GM12891 (cell line): ENCODE results near the gene FUT8.

Source experiments
- POLR2A ChIP-seq: IDR thresholded peaks from 2 replicates; pipeline ENCODE4 v1.6.1; 2011; ENCODE audit warnings: low read depth, low read length, control low read depth
- POLR2AphosphoS5 ChIP-seq: IDR thresholded peaks from 2 replicates; pipeline ENCODE4 v1.6.1; 2011; ENCODE audit warnings: low read depth, low read length, control low read depth
- TAF1 ChIP-seq: IDR thresholded peaks from 2 replicates; pipeline ENCODE4 v1.6.1; 2011; ENCODE audit warnings: low read depth, low read length, control low read depth

- TF ChIP-seq TAF1 (no peak), POLR2A (no peak), POLR2AphosphoS5 (no peak)
These were observed 57.4 kb downstream of the FUT8 start for GRCh38 chr14:65469903-65470302.
